ENCODE measurements around the gene GCH1. TPM values are rescaled to one million over a fixed set of nuclear protein-coding genes. Genes with fewer than 3 reads are reported as not detected.

Gene GCH1
- total RNA-seq, 1 donor from 2014 or later: 11.2 TPM

DNA sequence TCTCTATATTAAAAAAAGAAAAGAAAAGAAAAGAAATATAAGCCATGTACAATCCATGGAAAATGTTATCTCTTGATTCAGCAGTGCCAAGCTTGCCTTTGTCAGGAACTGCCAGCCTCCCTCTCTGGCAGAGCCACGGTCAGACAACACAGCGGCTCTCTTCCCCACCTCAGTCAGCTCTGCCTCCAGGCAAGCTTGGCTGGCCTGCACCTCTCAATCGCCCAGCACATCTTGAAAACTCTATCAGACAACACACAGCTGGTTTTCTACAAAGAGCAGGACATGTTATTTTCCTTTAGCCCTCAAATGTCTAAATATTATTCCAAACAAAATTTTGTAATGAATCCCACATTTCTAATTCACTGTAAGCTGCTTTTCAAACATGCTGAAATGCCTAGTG lies 20.0 kb upstream of the GCH1 start:
- no peak for TF ChIP-seq CTCF (IDR thresholded peaks at IDR 0.05; ENCODE audit: unreplicated experiment)
- Mint-ChIP-seq H3K4me3 (ENCODE audit: unreplicated experiment) (no peak overlapping the region), H3K9me3 (ENCODE audit: unreplicated experiment) (no peaks in the 10 kb centered on the region), H3K36me3 (ENCODE audit: low read depth, unreplicated experiment) (no peaks in the 10 kb centered on the region), H3K27me3 (ENCODE audit: unreplicated experiment) (peaks cover 1% of the 10 kb centered on the region), H3K27ac (ENCODE audit: unreplicated experiment) (no peak overlapping the region), H3K4me1 (ENCODE audit: unreplicated experiment) (no peaks in the 10 kb centered on the region)
- DNase-seq (ENCODE audit: low spot score): no peak

- no peaks in the 10 kb centered on the region for H3K27me3 Mint-ChIP-seq (ENCODE audit: unreplicated experiment)
- no peak overlapping the region for H3K27ac Mint-ChIP-seq (ENCODE audit: unreplicated experiment)
- no peaks in the 10 kb centered on the region for H3K4me1 Mint-ChIP-seq (ENCODE audit: unreplicated experiment)
- DNase-seq (ENCODE audit: low spot score): no peak
- no peaks in the 10 kb centered on the region for H3K36me3 Mint-ChIP-seq (ENCODE audit: low read depth, unreplicated experiment)
- no peaks in the 10 kb centered on the region for H3K9me3 Mint-ChIP-seq (ENCODE audit: unreplicated experiment)
- no peak for TF ChIP-seq CTCF (IDR thresholded peaks at IDR 0.05; ENCODE audit: unreplicated experiment)
- H3K4me3 Mint-ChIP-seq (ENCODE audit: unreplicated experiment): no peak overlapping the region
Observed at GRCh38 chr14:54920052-54920451, 17.4 kb upstream of the GCH1 start.

- H3K27ac Mint-ChIP-seq (ENCODE audit: unreplicated experiment): no peak overlapping the region
- no peaks in the 10 kb centered on the region for H3K27me3 Mint-ChIP-seq (ENCODE audit: unreplicated experiment)
- H3K9me3 Mint-ChIP-seq (ENCODE audit: unreplicated experiment): no peaks in the 10 kb centered on the region
- no peaks in the 10 kb centered on the region for H3K4me1 Mint-ChIP-seq (ENCODE audit: unreplicated experiment)
- H3K4me3 Mint-ChIP-seq (ENCODE audit: unreplicated experiment): no peak overlapping the region
- no peak for TF ChIP-seq CTCF (IDR thresholded peaks at IDR 0.05; ENCODE audit: unreplicated experiment)
- no peak for DNase-seq (ENCODE audit: low spot score)
- no peaks in the 10 kb centered on the region for H3K36me3 Mint-ChIP-seq (ENCODE audit: low read depth, unreplicated experiment)
Observed at GRCh38 chr14:54919330-54919729, 16.7 kb upstream of the GCH1 start.

GRCh38 chr14:54918427-54918826 lies 15.8 kb upstream of the GCH1 start:
- H3K27me3 Mint-ChIP-seq (ENCODE audit: unreplicated experiment): no peaks in the 10 kb centered on the region
- H3K36me3 Mint-ChIP-seq (ENCODE audit: low read depth, unreplicated experiment): no peaks in the 10 kb centered on the region
- no peaks in the 10 kb centered on the region for H3K4me1 Mint-ChIP-seq (ENCODE audit: unreplicated experiment)
- no peaks in the 10 kb centered on the region for H3K9me3 Mint-ChIP-seq (ENCODE audit: unreplicated experiment)
- no peak for TF ChIP-seq CTCF (IDR thresholded peaks at IDR 0.05; ENCODE audit: unreplicated experiment)
- H3K4me3 Mint-ChIP-seq (ENCODE audit: unreplicated experiment): no peak overlapping the region
- no peak for DNase-seq (ENCODE audit: low spot score)
- no peak overlapping the region for H3K27ac Mint-ChIP-seq (ENCODE audit: unreplicated experiment)

GRCh38 chr14:54916101-54916500 lies 13.5 kb upstream of the GCH1 start:
- H3K27me3 Mint-ChIP-seq (ENCODE audit: unreplicated experiment): no peaks in the 10 kb centered on the region
- no peaks in the 10 kb centered on the region for H3K9me3 Mint-ChIP-seq (ENCODE audit: unreplicated experiment)
- H3K4me3 Mint-ChIP-seq (ENCODE audit: unreplicated experiment): no peak overlapping the region
- no peaks in the 10 kb centered on the region for H3K4me1 Mint-ChIP-seq (ENCODE audit: unreplicated experiment)
- H3K36me3 Mint-ChIP-seq (ENCODE audit: low read depth, unreplicated experiment): no peaks in the 10 kb centered on the region
- no peak overlapping the region for H3K27ac Mint-ChIP-seq (ENCODE audit: unreplicated experiment)
- no peak for DNase-seq (ENCODE audit: low spot score)
- TF ChIP-seq CTCF (IDR thresholded peaks at IDR 0.05; ENCODE audit: unreplicated experiment): no peak

Data from endothelial cell (in vitro differentiated cells).